NT2/D1 (cell line): Measurements from ENCODE around the gene ZNF581.

Experiments used
- SUZ12 ChIP-seq: IDR thresholded peaks from 2 replicates; pipeline ENCODE4 v1.6.1; 2011; ENCODE audit not compliant: insufficient read length, insufficient read depth; ENCODE audit errors: extremely low read depth
- YY1 ChIP-seq: IDR thresholded peaks from 2 replicates; pipeline ENCODE4 v1.6.1; 2011; ENCODE audit not compliant: insufficient read length, insufficient read depth
- ZNF274 ChIP-seq: IDR thresholded peaks from 2 replicates; pipeline ENCODE4 v1.6.1; 2011; ENCODE audit warnings: mild to moderate bottlenecking, low read depth, low read length

DNA sequence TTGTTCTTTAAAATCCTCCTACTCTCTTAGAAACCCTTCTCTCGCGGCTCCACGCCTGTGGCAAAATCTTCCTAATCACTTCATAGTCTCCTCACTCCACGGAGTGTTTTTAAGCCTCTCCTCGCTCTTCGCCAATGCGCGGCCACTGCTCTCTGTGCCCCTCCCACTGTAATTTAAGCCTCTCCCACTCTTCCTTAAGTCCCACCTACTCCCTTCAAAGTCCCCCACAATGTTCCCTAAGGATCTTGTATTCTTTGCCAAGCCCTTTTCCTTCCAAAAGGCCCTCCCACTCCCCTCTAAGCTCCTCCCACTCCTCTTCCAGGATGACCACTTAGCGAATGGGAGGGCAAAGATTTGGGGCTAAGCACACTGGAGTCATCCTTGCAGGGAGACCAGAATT lies 45.4 kb upstream of the ZNF581 start:
- TF ChIP-seq YY1 (no peak), ZNF274 (no peak), SUZ12 (no peak)
